ENCODE data around the gene AFF1. TPM values are rescaled to one million over a fixed set of nuclear protein-coding genes. Genes with fewer than 3 reads are reported as not detected.

The AFF1 gene
- total RNA-seq, 1 experiment from 2014 or later: 61.9 TPM

GRCh38 chr4:86895692-86896488 is 38.9 kb upstream of the AFF1 start:
- peak; percentile 83 for DNase-seq (ENCODE audit: unreplicated experiment)
- H3K9me3 Mint-ChIP-seq (ENCODE audit: unreplicated experiment): no peaks in the 10 kb centered on the region
- no peaks in the 10 kb centered on the region for H3K36me3 Mint-ChIP-seq (ENCODE audit: insufficient read depth, unreplicated experiment)
- no peak overlapping the region for H3K4me3 Mint-ChIP-seq (ENCODE audit: unreplicated experiment)
- H3K27ac Mint-ChIP-seq (ENCODE audit: low read depth, unreplicated experiment): no peak overlapping the region
- H3K27me3 Mint-ChIP-seq (ENCODE audit: insufficient read depth, unreplicated experiment): no peaks in the 10 kb centered on the region
- TF ChIP-seq, protein P1, sequence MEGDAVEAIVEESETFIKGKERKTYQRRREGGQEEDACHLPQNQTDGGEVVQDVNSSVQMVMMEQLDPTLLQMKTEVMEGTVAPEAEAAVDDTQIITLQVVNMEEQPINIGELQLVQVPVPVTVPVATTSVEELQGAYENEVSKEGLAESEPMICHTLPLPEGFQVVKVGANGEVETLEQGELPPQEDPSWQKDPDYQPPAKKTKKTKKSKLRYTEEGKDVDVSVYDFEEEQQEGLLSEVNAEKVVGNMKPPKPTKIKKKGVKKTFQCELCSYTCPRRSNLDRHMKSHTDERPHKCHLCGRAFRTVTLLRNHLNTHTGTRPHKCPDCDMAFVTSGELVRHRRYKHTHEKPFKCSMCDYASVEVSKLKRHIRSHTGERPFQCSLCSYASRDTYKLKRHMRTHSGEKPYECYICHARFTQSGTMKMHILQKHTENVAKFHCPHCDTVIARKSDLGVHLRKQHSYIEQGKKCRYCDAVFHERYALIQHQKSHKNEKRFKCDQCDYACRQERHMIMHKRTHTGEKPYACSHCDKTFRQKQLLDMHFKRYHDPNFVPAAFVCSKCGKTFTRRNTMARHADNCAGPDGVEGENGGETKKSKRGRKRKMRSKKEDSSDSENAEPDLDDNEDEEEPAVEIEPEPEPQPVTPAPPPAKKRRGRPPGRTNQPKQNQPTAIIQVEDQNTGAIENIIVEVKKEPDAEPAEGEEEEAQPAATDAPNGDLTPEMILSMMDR (IDR thresholded peaks at IDR 0.05; ENCODE audit: unreplicated experiment): peak; percentile 61
- ChIA-PET POLR2A (interaction anchor here (0.6 to 1.5 kb wide), 4 partner anchors 93 to 400 kb away, joined by 4 to 5 read pairs (median 4); partner anchors contain the start of gene PTPN13), CTCF (interaction anchor here (0.5 to 5.3 kb wide), 12 partner anchors 9 to 400 kb away, joined by 3 to 46 read pairs (median 4); partner anchors contain the start of gene PTPN13)
- peaks cover 7% of the 10 kb centered on the region for H3K4me1 Mint-ChIP-seq (ENCODE audit: insufficient read depth, unreplicated experiment)
- intact Hi-C loops (cut with micrococcal nuclease): loop anchor here (1.0 to 10.0 kb wide), 5 partner anchors 91 to 571 kb away; no protein-coding TSS in a partner anchor
- BruUV-seq (replicated peaks): no TSS peak

GRCh38 chr4:86896596-86896995 is 38.2 kb upstream of the AFF1 start:
- Mint-ChIP-seq H3K27me3 (ENCODE audit: insufficient read depth, unreplicated experiment) (no peaks in the 10 kb centered on the region), H3K27ac (ENCODE audit: low read depth, unreplicated experiment) (no peak overlapping the region), H3K4me3 (ENCODE audit: unreplicated experiment) (no peak overlapping the region), H3K4me1 (ENCODE audit: insufficient read depth, unreplicated experiment) (peaks cover under 1% of the 10 kb centered on the region), H3K36me3 (ENCODE audit: insufficient read depth, unreplicated experiment) (no peaks in the 10 kb centered on the region), H3K9me3 (ENCODE audit: unreplicated experiment) (peaks cover 3% of the 10 kb centered on the region)
- TF ChIP-seq, protein P1 (IDR thresholded peaks at IDR 0.05; ENCODE audit: unreplicated experiment): no peak
- no peak for DNase-seq (ENCODE audit: unreplicated experiment)
- ChIA-PET POLR2A (interaction anchor here (0.6 to 0.8 kb wide), 2 partner anchors 178 to 223 kb away, joined by 4 to 5 read pairs; no protein-coding TSS in a partner anchor), CTCF (interaction anchor here (0.6 to 1.2 kb wide), 5 partner anchors 8 to 397 kb away, joined by 3 to 5 read pairs (median 3); no protein-coding TSS in a partner anchor)
- intact Hi-C loops (cut with micrococcal nuclease): loop anchor here (5.0 to 10.0 kb wide), 2 partner anchors 92 to 571 kb away; no protein-coding TSS in a partner anchor
- no TSS peak for BruUV-seq (replicated peaks)

DNA sequence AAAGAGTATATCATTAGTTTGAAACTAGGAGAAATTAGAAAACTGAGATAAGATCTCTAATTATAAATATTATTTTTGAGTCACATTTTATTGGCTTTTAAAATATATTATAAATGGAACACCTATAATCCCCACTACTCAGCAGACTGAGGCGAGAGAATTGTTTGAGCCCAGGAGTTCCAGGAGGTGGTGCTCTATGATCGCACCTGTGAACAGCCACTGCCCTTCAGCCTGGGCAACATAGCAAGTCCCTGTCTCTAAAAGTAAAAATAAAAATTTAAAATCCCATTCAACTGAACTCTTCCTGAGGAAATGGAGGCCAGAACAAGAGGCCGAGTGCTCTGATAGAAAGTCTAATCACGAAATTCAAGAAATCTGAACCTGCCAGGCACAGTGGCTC is 36.2 kb upstream of the AFF1 start:
- no peak overlapping the region for H3K4me3 Mint-ChIP-seq (ENCODE audit: unreplicated experiment)
- intact Hi-C loops (cut with micrococcal nuclease): loop anchor here (1.0 to 10.0 kb wide), 5 partner anchors 94 to 569 kb away; no protein-coding TSS in a partner anchor
- no peak overlapping the region for H3K27ac Mint-ChIP-seq (ENCODE audit: low read depth, unreplicated experiment)
- H3K4me1 Mint-ChIP-seq (ENCODE audit: insufficient read depth, unreplicated experiment): no peaks in the 10 kb centered on the region
- peaks cover 5% of the 10 kb centered on the region for H3K36me3 Mint-ChIP-seq (ENCODE audit: insufficient read depth, unreplicated experiment)
- H3K27me3 Mint-ChIP-seq (ENCODE audit: insufficient read depth, unreplicated experiment): no peaks in the 10 kb centered on the region
- ChIA-PET POLR2A (interaction anchor here (1.0 kb wide), 1 partner anchor 29 kb away, joined by 3 read pairs; no protein-coding TSS in a partner anchor), CTCF (interaction anchor here (0.6 to 2.4 kb wide), 6 partner anchors 22 to 1106 kb away, joined by 3 to 10 read pairs (median 4); no protein-coding TSS in a partner anchor)
- peaks cover 7% of the 10 kb centered on the region for H3K9me3 Mint-ChIP-seq (ENCODE audit: unreplicated experiment)
- TF ChIP-seq, protein P1 (IDR thresholded peaks at IDR 0.05; ENCODE audit: unreplicated experiment): peak; percentile 67
- peak; percentile 57 for DNase-seq (ENCODE audit: unreplicated experiment)
- no TSS peak for BruUV-seq (replicated peaks)

- POLR2A ChIA-PET: interaction anchor here (0.6 to 1.2 kb wide), 2 partner anchors 403 to 463 kb away, joined by 3 to 6 read pairs; no protein-coding TSS in a partner anchor
- no peak for DNase-seq (ENCODE audit: unreplicated experiment)
- CTCF ChIA-PET: interaction anchor here (0.6 to 2.9 kb wide), 4 partner anchors 8 to 404 kb away, joined by 3 to 17 read pairs (median 4); no protein-coding TSS in a partner anchor
- Mint-ChIP-seq H3K4me1 (ENCODE audit: insufficient read depth, unreplicated experiment) (no peaks in the 10 kb centered on the region), H3K27me3 (ENCODE audit: insufficient read depth, unreplicated experiment) (no peaks in the 10 kb centered on the region), H3K36me3 (ENCODE audit: insufficient read depth, unreplicated experiment) (peaks cover 6% of the 10 kb centered on the region), H3K4me3 (ENCODE audit: unreplicated experiment) (no peak overlapping the region), H3K9me3 (ENCODE audit: unreplicated experiment) (peaks cover 7% of the 10 kb centered on the region), H3K27ac (ENCODE audit: low read depth, unreplicated experiment) (no peak overlapping the region)
- no TSS peak for BruUV-seq (replicated peaks)
- intact Hi-C loops (cut with micrococcal nuclease): no loop called here
- TF ChIP-seq, protein P1 (IDR thresholded peaks at IDR 0.05; ENCODE audit: unreplicated experiment): no peak
Observed at GRCh38 chr4:86901864-86902263, 32.9 kb upstream of the AFF1 start.

Measured in MCF 10A (cell line).